Measurements from ENCODE around the gene MAP7D3.

The MAP7D3 gene

GRCh38 chrX:136203438-136203837 is 47.8 kb downstream of the MAP7D3 start:
- no peak for DNase-seq

GRCh38 chrX:136202889-136203288 is 48.3 kb downstream of the MAP7D3 start:
- DNase-seq, result no peak

- no peak for DNase-seq
Measured at GRCh38 chrX:136201601-136202000, 49.6 kb downstream of the MAP7D3 start.

DNA sequence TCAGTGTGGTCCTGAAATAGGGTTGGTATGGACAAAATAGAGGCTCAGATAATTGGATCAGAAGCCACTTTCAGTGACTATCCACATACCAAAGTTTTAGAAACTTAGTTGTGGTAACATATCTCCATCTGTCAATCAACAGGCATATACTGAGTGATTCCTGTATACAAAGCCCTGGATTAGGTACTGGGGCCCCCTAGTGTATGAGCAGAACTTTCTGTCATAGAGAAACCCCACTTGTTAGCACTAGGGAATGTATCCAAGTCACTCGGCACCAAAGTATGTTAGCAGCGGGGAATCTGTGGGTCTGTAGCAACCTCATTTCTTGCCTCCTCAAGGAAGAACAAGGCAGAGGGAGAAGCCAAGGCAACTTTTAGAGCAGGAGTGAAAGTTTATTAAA is 50.7 kb downstream of the MAP7D3 start:
- no peak for DNase-seq

- no peak for DNase-seq
Measured at GRCh38 chrX:136199365-136199764, 51.8 kb downstream of the MAP7D3 start.

DNA sequence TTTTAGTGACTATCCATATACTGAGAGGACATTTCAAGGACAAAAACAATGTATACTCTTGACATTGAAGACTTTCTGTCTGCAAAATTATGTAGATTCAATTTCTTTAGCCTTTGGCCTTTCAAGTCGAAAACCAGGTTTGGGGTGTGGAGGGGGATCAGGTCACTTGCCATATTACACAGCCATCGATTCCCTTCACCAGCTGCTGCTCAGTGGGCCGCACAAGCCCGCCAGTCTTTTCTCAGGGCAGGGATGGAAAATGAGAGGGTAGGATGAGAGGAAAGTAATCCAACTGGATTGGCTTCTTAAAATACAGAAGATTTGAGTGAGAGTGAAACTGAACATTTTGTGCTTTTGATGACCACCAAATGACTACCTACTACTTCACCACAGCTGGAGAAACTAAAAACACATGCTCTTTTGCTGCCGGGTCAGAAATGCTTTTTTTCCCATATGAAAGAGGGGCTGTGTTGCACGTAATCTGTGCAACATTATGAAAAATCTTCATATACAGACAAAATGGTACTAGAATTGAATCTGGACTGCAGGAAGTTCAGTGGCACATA is 52.4 kb downstream of the MAP7D3 start:
- DNase-seq, result no peak

DNA sequence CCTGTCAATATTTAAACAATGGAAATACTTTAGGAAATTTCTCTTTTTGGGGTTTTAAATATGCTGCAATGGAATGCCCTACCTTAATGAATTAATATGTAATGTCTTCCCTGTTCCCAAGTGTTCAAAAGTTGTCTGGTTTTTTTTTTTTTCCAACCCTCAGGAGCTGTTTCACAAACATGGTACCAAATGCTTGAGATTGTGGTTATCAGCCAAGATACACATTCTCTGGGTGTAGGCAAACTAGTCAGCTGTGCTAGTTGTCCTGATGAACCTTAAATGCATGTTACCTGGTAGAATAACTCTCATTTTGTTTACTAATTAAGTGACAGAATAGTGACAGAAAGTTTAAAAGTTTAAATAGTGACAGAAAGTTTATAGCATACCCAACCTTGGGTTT is 53.2 kb downstream of the MAP7D3 start:
- DNase-seq, result no peak

DNA sequence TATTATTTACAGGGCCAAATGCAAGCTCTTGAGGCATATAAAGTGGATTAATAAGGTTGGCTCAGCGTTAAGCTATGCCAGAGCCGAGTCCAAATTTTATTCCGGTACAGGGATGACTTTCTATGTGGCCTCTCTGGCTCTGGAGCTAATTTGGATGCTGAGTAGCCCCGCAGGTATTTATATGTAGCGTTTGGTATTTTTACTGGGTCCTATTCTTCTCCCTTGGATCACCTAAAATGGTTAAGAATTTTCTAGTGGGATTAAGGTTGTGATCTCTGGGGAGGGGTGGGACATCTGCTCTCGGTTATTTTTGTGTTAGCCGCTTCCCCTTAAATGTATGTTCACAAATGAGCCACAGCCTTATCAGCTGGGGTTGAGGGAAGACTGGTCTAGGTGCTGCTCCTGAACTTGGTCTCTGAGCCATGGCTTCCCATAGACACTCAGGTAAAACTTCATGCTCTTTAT is 54.5 kb downstream of the MAP7D3 start:
- no peak for DNase-seq

- DNase-seq, result no peak
Measured at GRCh38 chrX:136195247-136195646, 56.0 kb downstream of the MAP7D3 start.

DNA sequence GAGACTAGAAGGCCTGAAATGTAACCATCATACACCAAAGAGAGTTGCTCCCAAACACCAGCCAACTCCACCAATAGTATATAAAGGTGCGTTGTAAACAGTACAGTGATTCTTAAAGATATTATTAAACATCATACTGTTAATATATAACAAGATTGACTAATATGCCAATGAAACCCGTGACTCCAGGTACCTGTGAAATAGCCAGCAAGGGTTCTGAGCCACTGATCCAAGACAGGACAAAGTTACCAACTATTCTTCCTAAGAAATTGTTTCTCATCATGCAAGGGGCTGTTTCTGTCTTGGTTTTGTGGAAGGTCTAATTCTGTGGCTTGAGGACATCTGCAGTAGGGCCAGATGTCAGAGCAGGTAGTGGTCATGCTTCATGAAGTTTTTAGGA is 56.7 kb downstream of the MAP7D3 start:
- no peak for DNase-seq

GRCh38 chrX:136193771-136194170 is 57.4 kb downstream of the MAP7D3 start:
- DNase-seq, result no peak

- no peak for DNase-seq
Measured at GRCh38 chrX:136192839-136193414, 58.3 kb downstream of the MAP7D3 start.

DNA sequence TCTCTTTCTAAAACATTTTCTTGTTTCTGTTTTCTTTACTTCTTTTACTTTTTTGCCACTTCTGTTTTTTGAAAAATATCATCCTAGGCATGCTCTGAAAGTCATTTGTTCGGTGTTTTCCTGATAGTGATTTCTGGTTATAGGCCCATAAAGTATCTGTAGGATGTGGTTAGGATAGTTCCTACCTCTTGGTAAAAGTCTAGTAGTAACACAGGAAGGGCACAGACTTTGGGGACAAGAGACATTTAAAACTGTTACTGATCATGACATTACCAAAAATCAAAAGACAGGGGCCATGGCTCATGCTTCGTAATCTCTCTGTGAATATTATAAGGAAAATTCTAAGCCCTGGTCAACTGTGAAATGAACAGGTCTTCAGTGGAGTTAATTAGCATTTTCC is 59.1 kb downstream of the MAP7D3 start:
- DNase-seq, result no peak

DNA sequence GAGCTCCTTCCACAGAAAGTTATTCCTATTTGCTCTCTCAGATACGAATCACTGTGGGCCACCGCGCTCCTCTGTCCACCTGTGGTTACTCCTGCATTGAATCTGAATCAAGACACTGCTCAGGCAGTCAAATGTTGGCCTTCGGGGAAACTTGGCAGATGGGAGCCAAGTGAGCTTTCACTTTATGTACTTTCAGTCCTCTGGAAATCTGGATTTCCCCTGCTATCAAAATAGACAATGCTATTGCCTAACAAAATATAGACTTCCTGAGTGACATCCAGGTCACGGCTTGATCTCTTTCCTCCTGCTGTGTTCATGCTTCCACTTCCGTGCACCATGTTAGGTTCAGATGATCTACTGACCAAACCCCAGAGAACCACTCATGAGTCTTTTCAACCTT is 60.0 kb downstream of the MAP7D3 start:
- DNase-seq, result no peak

- DNase-seq, result no peak
Measured at GRCh38 chrX:136190038-136190713, 61.0 kb downstream of the MAP7D3 start.

- no peak for DNase-seq
Measured at GRCh38 chrX:136189222-136189621, 62.0 kb downstream of the MAP7D3 start.

DNA sequence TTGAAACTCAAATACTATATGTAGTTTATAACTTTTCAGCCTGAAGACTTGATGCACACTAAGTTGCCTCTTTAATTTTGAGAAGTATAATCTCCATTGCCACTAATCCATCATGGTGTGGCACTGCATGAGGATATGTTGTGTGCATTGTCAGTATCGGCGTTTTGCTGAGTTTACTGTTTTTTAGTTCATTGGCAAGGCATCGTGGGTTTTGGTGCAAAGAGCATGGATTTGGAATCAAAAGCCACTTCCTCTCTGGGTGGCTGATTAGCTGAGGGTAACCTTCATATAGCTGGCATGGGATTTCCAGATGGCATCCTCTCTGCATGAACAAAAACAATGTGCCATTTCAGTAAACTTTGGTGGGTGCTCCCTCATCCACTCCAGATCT is 65.2 kb downstream of the MAP7D3 start:
- no peak for DNase-seq

DNA sequence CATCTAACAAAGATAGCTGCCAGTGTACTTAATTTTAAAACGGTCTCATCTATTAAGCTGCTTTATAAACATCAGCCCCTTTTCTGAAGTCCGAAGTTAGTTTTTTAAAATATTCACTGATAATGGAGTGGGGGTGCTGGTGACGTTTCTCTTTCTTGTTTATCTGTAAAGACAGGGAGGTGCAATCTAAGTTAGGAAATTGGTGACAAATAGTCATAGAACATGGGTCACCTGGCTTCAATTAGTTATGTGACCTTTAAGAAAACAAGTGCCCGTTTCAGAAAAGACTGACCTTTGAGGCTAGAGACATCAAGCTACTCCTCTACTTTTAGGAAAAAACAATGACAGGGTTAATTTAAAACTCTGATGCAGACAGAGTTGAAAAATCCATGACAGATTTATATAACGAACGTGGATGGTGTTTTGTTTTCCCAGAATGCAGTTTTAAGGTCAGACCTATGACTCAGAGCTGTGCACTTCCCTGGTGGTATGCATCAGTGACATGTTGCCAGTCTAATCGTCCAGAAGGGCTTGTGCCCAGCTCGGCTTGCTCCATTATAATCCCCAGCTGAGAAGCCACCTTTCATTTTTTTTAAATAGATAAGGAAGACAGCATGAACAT is 65.7 kb downstream of the MAP7D3 start:
- no peak for DNase-seq

DNA sequence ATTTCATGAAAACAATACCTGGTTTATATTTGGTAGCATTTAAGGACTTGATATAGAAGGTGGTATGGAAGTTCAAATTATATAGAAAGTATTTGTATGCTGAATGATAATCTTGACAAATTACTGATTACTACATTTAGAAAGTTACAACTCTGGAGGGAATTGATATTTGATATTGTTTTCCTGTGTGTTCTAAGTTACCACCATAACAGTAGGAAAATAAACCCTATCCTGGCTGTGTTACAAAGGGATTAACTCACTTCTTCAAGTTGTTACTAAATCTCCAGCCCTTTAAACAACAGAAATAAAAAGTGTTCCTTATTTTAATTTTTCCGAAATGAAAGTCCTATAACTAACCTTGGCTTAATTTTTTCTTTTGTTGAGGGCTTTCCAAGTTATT is 67.3 kb downstream of the MAP7D3 start:
- no peak for DNase-seq

- no peak for DNase-seq
Measured at GRCh38 chrX:136183172-136183571, 68.0 kb downstream of the MAP7D3 start.

- no peak for DNase-seq
Measured at GRCh38 chrX:136182414-136182813, 68.8 kb downstream of the MAP7D3 start.

DNA sequence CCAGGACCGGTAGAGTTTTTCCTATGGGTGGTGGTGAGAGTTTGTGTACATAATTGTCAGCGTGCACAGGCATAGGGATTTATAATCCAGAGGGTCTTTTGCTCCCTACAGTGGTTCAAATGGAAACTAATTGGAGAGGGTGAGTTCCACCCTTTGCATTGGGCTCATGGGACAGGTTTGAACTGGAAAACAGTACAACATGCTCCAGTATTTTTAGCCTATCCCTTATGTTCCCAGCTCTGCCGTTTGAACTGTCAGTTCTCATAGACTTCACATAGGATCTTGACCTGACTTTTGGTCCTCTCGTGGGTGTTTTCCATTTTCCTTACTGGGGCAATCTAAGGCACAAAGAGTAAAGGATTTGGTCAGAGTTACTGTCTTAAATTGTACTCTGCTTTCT is 72.1 kb downstream of the MAP7D3 start:
- no peak for DNase-seq

- no peak for DNase-seq
Measured at GRCh38 chrX:136176399-136176825, 74.8 kb downstream of the MAP7D3 start.

DNA sequence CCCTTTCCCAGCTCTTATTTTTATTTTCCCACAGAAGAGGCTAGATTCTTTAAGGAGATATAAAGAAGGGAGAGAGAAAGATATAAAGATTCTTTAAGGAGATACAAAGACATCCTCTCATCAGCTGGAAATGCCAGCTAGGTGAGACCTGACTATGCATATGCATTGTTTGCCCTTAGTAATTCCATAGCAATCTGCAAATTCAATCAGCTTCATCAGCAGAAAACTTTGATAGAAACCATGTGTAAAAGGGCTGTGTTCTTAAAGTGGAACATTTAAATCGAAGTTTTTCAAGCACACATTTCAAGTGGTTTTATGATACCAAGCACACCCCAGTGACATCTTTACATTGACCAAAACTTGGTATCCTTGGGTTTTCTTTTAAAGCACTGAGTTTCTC is 79.8 kb downstream of the MAP7D3 start:
- no peak for DNase-seq

Measured in cortex of kidney (tissue), 1 donor.